ENCODE measurements around the gene DCLK1.

DCLK1 gene

GRCh38 chr13:36101157-36101556 lies 30.0 kb downstream of the DCLK1 start:
- DNase-seq (ENCODE audit: insufficient read length, low spot score) (no peak), FAIRE-seq (no peak)
- TF ChIP-seq, protein P1, sequence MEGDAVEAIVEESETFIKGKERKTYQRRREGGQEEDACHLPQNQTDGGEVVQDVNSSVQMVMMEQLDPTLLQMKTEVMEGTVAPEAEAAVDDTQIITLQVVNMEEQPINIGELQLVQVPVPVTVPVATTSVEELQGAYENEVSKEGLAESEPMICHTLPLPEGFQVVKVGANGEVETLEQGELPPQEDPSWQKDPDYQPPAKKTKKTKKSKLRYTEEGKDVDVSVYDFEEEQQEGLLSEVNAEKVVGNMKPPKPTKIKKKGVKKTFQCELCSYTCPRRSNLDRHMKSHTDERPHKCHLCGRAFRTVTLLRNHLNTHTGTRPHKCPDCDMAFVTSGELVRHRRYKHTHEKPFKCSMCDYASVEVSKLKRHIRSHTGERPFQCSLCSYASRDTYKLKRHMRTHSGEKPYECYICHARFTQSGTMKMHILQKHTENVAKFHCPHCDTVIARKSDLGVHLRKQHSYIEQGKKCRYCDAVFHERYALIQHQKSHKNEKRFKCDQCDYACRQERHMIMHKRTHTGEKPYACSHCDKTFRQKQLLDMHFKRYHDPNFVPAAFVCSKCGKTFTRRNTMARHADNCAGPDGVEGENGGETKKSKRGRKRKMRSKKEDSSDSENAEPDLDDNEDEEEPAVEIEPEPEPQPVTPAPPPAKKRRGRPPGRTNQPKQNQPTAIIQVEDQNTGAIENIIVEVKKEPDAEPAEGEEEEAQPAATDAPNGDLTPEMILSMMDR (IDR thresholded peaks at IDR 0.05; ENCODE audit: insufficient read depth, missing control alignments) = no peak

- TF ChIP-seq, protein P1 (IDR thresholded peaks at IDR 0.05; ENCODE audit: insufficient read depth, missing control alignments) = no peak
- DNase-seq (ENCODE audit: insufficient read length, low spot score) (no peak), FAIRE-seq (no peak)
Observed at GRCh38 chr13:36098080-36098479, 33.1 kb downstream of the DCLK1 start.

- FAIRE-seq (no peak), DNase-seq (ENCODE audit: insufficient read length, low spot score) (no peak)
- TF ChIP-seq, protein P1 (IDR thresholded peaks at IDR 0.05; ENCODE audit: insufficient read depth, missing control alignments) = no peak
Observed at GRCh38 chr13:36096461-36097416, 34.4 kb downstream of the DCLK1 start.

DNA sequence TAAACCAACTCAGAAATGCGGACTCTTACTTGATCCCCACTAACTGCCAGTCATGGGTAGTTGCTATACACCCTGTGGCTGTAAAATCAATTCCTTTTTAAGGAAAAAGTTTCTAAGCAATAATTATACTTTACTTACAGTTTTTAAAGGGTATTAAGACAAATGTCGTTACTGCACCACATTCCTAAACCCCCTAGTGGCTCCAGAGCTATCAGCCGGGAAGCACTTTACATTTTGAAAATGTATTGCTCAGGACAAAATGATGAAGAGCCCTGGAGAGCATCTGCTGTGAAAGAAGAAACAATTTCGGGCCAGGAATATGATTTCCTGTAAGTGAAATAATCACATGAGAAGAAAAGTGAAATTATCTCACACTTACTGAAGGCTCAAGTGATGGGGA lies 36.7 kb downstream of the DCLK1 start:
- TF ChIP-seq, protein P1 (IDR thresholded peaks at IDR 0.05; ENCODE audit: insufficient read depth, missing control alignments) = no peak
- no peak for DNase-seq (ENCODE audit: insufficient read length, low spot score)
- FAIRE-seq = no peak

DNA sequence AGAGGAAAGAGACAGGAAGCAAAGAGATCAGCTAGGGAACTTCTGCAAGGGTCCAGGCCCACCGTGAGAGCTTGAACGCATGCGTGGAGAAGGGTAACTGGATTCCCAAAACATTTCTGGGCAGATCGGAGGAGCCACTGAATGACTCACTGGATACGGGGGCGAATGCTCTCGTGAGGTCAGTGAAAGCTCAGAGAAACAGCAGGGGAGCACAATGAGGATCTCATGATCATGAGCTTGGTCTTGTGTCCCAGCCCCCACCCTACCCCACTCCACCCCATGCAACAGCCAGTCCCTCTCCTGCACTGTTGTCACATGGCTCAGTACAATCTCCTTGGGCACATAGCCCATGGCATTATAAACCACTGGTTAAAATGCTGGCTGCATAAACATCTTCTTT lies 40.6 kb downstream of the DCLK1 start:
- DNase-seq (ENCODE audit: insufficient read length, low spot score) = no peak
- no peak for FAIRE-seq
- TF ChIP-seq, protein P1 (IDR thresholded peaks at IDR 0.05; ENCODE audit: insufficient read depth, missing control alignments) = no peak

DNA sequence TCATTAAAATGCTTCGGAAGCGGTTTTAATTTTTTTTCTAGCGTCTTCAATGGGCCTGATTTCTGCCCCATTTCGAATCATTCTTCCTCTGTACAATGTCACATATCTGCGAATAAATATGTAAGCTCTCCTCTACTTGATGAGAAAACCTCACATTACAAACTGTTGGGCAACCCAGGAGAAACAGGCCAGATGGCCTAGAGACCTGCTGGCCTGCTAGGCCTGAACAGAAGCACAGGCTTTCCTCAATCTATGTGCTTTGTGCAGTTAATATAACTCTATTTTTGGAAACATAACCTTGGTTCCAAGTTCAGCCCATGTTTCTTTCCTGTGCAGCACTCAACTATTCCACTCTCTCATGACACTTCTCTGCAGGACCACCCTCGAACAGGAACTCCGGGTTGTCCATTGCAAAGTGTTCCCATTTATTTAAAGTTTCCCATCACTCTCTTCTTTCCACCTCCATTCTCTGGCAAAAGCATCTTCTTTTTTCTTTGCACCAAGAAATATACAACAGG lies 42.0 kb downstream of the DCLK1 start:
- FAIRE-seq (no peak), DNase-seq (ENCODE audit: insufficient read length, low spot score) (no peak)
- TF ChIP-seq, protein P1 (IDR thresholded peaks at IDR 0.05; ENCODE audit: insufficient read depth, missing control alignments) = no peak

DNA sequence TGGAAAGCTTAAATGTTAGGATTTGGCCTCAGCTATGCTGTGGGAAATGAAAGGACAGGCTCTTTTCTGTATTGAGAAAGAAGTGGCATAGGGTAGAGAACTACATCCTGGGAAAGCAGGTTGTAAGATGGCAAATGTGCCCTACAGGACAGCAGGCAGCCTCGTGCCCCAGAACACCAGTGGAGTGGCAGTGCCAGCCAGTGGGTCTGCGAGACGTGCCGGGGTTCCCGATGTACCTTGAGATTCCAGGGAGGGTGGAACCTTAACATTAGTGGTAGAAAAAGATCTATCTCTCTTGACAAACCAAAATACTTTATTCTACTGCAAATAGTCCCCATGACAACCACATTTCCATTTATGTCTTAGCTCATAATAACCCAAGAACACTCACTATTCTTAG lies 42.7 kb downstream of the DCLK1 start:
- TF ChIP-seq, protein P1 (IDR thresholded peaks at IDR 0.05; ENCODE audit: insufficient read depth, missing control alignments) = no peak
- DNase-seq (ENCODE audit: insufficient read length, low spot score) = no peak
- FAIRE-seq = no peak

Measured in D721Med (cell line).